Activated T-cell treated with anti-CD3 and anti-CD28 coated beads for 1 hour (primary cell): ENCODE data around the gene UBE2E2.

ENCODE experiments used
- DNase-seq: peaks from one replicate; pipeline ENCODE4 v3.0.0-alpha.2; 2020; ENCODE audit warnings: low read depth

The UBE2E2 gene

GRCh38 chr3:23389089-23389488 lies 186.0 kb downstream of the UBE2E2 start:
- DNase-seq: no peak

- DNase-seq: no peak
Measured at GRCh38 chr3:23389686-23390085, 186.6 kb downstream of the UBE2E2 start.

DNA sequence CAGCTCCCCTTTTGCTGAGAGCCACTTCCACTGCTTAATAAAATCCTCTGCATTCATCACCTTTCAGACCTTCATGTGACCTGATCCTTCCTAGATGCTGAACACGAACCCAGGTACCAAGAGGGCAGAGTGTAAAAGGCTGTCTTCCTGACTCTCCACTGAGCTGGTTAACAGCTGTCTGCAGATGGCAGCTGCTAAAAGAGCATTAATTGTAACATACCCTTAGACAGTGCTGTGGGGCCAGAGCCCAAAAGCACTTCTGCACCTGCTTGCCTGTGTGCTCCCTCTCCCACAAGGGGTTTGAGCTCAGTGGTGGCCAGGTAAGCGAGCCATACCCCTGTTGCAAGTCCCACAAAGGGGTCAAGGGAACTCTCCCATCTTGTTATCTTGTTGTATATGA lies 187.3 kb downstream of the UBE2E2 start:
- no peak for DNase-seq

DNA sequence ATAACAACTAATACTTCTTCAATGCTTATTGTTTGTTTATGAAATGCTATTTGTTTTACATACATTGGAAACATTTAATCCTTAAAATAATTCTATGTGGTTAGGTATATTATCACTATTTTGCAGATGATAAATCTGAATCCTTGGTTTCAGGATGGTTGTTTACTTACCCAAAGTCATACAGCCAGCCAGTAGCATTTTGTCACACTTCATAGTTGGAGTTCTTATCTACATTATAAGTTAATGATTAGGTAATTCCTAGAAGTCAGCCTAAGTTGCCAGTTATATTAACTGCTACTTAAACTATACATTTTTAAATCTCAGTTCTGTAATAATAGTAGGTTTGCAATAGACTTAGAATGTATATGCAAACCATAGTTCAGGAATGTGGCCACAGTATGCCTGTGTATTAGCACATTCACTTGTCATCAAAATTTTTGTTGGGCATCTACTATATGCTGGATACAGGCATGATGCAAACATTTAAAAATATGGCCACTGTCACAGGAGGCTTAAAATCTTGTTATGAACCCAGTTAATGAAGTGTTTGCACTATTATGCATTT lies 187.9 kb downstream of the UBE2E2 start:
- DNase-seq: no peak

DNA sequence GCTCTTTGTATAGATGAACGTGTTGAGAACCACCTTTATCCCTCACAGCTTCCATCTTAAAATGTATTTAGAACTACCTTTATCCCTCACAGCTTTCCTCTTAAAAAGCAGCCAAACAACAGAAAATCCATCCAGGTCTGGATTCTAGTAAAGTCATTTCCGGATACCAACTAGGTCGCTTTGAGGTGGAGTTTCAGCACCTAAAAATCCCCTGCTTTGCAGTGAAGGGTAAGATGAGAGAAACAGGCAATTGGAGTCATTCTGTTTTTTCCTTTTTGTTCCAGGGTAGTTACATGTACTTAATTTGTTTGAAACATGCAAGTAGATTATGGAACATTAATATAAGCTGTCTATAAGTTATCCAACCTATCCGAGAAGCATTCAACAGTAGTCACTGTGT lies 192.0 kb downstream of the UBE2E2 start:
- DNase-seq: no peak

GRCh38 chr3:23396746-23397145 lies 193.6 kb downstream of the UBE2E2 start:
- DNase-seq: no peak

GRCh38 chr3:23399221-23399620 lies 196.1 kb downstream of the UBE2E2 start:
- no peak for DNase-seq

DNA sequence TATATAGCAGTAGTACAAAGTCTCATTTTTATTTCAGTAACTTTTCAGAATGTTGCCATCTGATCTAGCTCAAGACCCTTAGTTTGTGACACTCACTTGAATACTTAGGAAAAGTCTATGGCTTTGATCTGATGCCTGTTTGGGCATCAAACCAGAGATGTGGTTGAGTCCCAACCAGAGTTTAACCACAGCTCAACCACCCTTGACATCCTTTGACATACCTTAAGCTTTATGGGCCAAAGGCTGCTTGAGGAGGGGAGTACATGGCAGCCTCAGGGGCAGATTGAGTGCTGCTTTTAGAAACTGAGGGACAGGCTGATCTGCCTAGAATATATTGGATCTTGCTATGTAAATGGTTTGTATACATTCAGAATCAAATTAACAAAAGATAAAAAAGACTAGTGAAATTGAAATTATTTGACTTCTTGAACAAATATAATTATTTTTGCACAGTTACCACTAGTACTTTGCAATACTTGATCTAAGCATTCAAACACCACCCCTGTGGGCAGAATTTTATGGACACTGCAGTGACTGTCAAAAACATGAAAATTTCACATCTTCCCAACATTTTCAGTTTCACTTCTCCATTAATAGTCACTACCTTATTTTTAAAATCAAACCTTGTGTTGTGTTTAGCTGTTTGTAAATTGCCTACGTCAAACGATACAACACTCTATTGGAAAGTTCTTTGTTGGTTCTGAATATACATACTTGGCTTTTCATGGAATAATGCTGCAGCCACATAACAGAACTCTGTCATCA lies 199.8 kb downstream of the UBE2E2 start:
- DNase-seq: no peak

GRCh38 chr3:23404246-23404645 lies 201.1 kb downstream of the UBE2E2 start:
- no peak for DNase-seq

DNA sequence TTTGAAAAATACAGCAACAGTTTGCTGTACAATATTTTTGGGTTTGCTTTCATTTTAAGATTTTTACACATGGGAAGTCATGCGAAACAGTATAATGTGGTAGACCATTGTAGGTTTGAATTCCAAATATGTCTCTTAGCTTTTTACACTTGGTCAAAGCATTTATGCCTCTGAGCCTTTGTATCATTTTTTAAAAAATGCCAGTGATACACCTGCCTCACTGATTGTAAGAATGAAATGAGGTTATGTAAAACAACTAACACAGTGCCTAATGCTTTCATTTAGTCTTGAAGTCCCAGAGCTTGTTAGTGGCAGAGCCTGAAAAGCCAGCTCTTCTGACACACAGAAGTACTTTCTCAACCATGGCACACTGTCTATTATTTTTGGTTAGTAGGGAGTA lies 202.0 kb downstream of the UBE2E2 start:
- DNase-seq: no peak

GRCh38 chr3:23406601-23407000 lies 203.5 kb downstream of the UBE2E2 start:
- no peak for DNase-seq

GRCh38 chr3:23418026-23418425 lies 214.9 kb downstream of the UBE2E2 start:
- DNase-seq: no peak

- DNase-seq: no peak
Measured at GRCh38 chr3:23421811-23422516, 218.8 kb downstream of the UBE2E2 start.

DNA sequence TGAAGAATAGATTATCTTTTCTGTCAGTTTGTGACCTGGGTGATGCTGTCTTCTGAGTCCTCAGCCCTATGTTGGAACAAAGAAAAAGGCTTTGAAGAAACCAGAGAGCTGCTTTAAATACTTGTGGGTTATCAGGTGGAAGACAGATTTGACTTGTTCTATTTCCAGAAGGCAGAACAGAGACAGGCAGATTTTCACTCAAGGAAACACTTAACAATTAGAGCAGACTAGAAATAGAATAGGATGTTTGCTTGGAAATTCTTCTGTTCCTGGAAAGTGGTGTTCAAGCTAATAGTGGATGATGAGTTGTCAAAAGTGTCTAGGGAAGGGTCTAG lies 219.4 kb downstream of the UBE2E2 start:
- no peak for DNase-seq

GRCh38 chr3:23425410-23425809 lies 222.3 kb downstream of the UBE2E2 start:
- DNase-seq: no peak

- no peak for DNase-seq
Measured at GRCh38 chr3:23430781-23431398, 227.8 kb downstream of the UBE2E2 start.

GRCh38 chr3:23431764-23432163 lies 228.6 kb downstream of the UBE2E2 start:
- no peak for DNase-seq

DNA sequence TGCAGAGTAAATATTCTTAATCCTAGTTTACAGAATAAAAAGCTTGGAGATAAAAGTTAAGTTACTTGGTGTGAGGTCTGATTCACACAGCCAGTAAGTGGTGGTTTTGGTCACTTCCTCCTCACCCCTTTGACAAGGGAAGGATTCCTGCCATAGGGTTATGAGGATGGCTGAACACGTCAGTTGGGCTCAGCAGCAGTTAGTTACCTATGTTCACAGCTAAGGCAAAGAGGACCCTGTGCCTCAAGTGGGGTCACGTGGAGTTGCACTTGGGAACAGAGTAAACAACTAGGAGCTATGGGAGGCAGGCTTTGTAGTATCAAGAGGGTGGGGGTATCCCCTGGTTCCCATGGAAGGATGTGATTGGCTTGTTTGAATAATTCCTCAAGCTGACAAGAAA lies 232.2 kb downstream of the UBE2E2 start:
- DNase-seq: no peak

DNA sequence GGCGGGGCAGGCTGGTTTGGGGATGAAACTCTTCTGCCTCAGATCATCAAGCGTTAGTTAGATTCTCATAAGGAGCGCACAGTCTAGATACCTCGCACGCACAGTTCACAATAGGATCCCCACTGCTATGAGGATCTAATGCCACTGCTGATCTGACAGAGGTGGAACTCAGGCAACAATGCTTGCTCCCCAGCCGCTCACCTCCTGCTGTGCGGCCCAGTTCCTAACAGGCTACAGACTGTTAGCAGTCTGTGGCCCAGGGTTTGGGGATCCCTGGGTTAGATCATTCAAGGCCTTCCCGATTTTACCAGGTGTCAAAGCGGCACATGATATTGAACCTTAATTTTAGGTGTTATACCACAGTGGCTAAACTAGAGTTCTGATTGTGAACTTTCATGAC lies 232.8 kb downstream of the UBE2E2 start:
- no peak for DNase-seq

DNA sequence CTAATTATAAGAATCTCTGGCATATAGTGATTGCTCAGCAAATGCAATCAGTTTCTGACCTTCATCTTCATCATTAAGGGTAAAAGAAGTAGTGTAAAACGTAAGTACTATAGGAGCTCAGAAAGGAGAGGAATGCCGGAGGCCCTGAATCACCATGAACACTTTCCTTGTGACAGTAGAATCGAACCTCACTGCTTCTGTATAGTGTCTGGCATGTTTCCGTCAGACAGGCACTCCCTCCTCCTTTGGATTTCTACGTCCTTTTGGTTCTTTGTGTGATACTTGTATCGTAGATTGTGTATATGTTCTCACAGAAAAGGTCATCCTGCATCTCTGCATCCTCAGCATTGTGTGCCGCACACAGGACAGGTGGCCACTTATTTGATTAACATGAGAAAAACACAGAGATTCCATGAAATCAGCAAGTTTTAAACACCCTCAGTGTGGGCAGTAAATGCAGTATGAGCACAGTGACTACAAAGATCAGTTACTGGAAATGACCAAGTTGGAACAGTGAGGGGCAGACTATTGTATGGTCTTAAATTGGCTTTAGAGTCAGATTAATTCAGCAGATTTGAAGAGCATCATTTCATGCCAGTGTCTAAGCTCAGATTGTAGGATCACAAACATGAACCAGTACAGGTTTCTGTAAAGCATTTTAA lies 234.5 kb downstream of the UBE2E2 start:
- DNase-seq: no peak

- DNase-seq: no peak
Measured at GRCh38 chr3:23438657-23439056, 235.5 kb downstream of the UBE2E2 start.

DNA sequence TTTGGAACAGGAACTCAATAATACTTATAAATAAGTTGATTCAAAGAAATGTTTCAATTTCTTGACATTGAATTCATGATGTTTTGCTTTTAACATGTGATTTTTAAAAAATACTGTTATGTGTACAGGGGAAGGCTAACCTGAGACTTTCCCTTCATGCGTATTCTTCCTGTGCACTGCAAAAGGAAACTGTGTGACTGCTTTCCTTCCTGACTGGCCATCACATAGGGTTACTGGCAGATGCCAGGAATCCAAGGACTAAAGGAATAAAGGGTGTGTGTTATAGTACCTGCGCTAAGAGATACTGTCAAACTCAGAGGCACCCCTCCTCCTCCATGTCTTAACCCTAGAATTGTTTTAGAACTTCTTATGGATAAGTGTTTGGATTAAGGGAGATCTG lies 236.0 kb downstream of the UBE2E2 start:
- DNase-seq: no peak
